Liver (tissue), 9 donors: ENCODE data around the gene H2BW2. TPM values are rescaled to one million over a fixed set of nuclear protein-coding genes. Genes with fewer than 3 reads are reported as not detected.

Source experiments
- DNase-seq: peaks from one replicate; pipeline ENCODE4 v3.0.0-alpha.2; 2017; ENCODE audit warnings: low spot score
- H3K27ac ChIP-seq, 2 donors: one replicate each; pipeline ENCODE4 v1.7.0; 2013; ENCODE audit warnings: inconsistent platforms in 2 of 2, low read length in 2 of 2, control low read depth in 1 of 2, low read depth in 1 of 2, mild to moderate bottlenecking in 1 of 2
- H3K27me3 ChIP-seq, 4 donors: one replicate each; pipeline versions ENCODE4 v1.6.1 to v1.7.0; 2013; ENCODE audit warnings: low read length in 3 of 4, inconsistent platforms in 1 of 4, mild to moderate bottlenecking in 1 of 4, moderate library complexity in 1 of 4; ENCODE audit not compliant: control insufficient read depth in 4 of 4, insufficient read depth in 4 of 4
- H3K36me3 ChIP-seq, 4 donors: one replicate each; pipeline versions ENCODE4 v1.6.1 to v1.7.0; 2013; ENCODE audit warnings: low read length in 3 of 4, mild to moderate bottlenecking in 3 of 4, low read depth in 1 of 4, moderate library complexity in 1 of 4; ENCODE audit not compliant: control insufficient read depth in 4 of 4, insufficient read depth in 3 of 4
- H3K4me1 ChIP-seq, 4 donors: one replicate each; pipeline versions ENCODE4 v1.6.1 to v1.7.0; 2013; ENCODE audit warnings: low read length in 3 of 4, mild to moderate bottlenecking in 3 of 4, moderate library complexity in 1 of 4; ENCODE audit not compliant: control insufficient read depth in 4 of 4, insufficient read depth in 4 of 4
- H3K4me3 ChIP-seq, 3 donors: one replicate each; pipeline versions ENCODE4 v1.6.1 to v1.7.0; 2013; ENCODE audit warnings: low read length in 3 of 3, control low read depth in 1 of 3, low read depth in 1 of 3, mild to moderate bottlenecking in 1 of 3
- H3K9ac ChIP-seq, 2 donors: one replicate each; pipeline ENCODE4 v1.7.0; 2013; ENCODE audit warnings: low read length in 2 of 2, mild to moderate bottlenecking in 2 of 2, moderate library complexity in 2 of 2, control low read depth in 1 of 2, low read depth in 1 of 2
- H3K9me3 ChIP-seq, 4 donors: one replicate each; pipeline versions ENCODE4 v1.6.1 to v1.7.0; 2013; ENCODE audit warnings: low read length in 3 of 4; ENCODE audit not compliant: control insufficient read depth in 4 of 4
- EGR1 ChIP-seq, 2 donors: IDR thresholded peaks; 2 replicates each; pipeline ENCODE4 v1.6.1; 2016 to 2018; ENCODE audit warnings: antibody characterized with exemption in 2 of 2, low read depth in 2 of 2
- FOXA1 ChIP-seq: IDR thresholded peaks from 2 replicates; pipeline ENCODE4 v1.6.1; 2016; ENCODE audit warnings: antibody characterized with exemption
- FOXA2 ChIP-seq: IDR thresholded peaks from 2 replicates; pipeline ENCODE4 v1.6.1; 2016; ENCODE audit warnings: antibody characterized with exemption
- GABPA ChIP-seq, 2 donors: IDR thresholded peaks in 1 of 2; conservative IDR thresholded peaks in 1 of 2; 2 replicates each; pipeline ENCODE4 v1.6.1; 2016; ENCODE audit warnings: antibody characterized with exemption in 2 of 2, mild to moderate bottlenecking in 1 of 2, moderate library complexity in 1 of 2
- HNF4A ChIP-seq, 2 donors: conservative IDR thresholded peaks; 2 replicates each; pipeline ENCODE4 v1.6.1; 2016; ENCODE audit warnings: antibody characterized with exemption in 2 of 2, mild to moderate bottlenecking in 2 of 2
- HNF4G ChIP-seq: IDR thresholded peaks from 2 replicates; pipeline ENCODE4 v1.6.1; 2016; ENCODE audit warnings: antibody characterized with exemption
- JUND ChIP-seq, 2 donors: IDR thresholded peaks; 2 replicates each; pipeline ENCODE4 v1.6.1; 2016; ENCODE audit warnings: antibody characterized with exemption in 2 of 2
- NR2F2 ChIP-seq: IDR thresholded peaks from 2 replicates; pipeline ENCODE4 v1.6.1; 2016; ENCODE audit warnings: antibody characterized with exemption
- RAD21 ChIP-seq, 2 donors: IDR thresholded peaks; 2 replicates each; pipeline ENCODE4 v1.6.1; 2016; ENCODE audit warnings: antibody characterized with exemption in 2 of 2, mild to moderate bottlenecking in 2 of 2
- RXRA ChIP-seq, 2 donors: IDR thresholded peaks; 2 replicates each; pipeline ENCODE4 v1.6.1; 2017 to 2018; ENCODE audit warnings: antibody characterized with exemption in 2 of 2, mild to moderate bottlenecking in 1 of 2
- SP1 ChIP-seq: IDR thresholded peaks from 2 replicates; pipeline ENCODE4 v1.6.1; 2018; ENCODE audit warnings: antibody characterized with exemption, mild to moderate bottlenecking
- TAF1 ChIP-seq: conservative IDR thresholded peaks from 2 replicates; pipeline ENCODE4 v1.6.1; 2016; ENCODE audit warnings: antibody characterized with exemption, mild to moderate bottlenecking
- YY1 ChIP-seq: IDR thresholded peaks from 2 replicates; pipeline ENCODE4 v1.6.1; 2016; ENCODE audit warnings: antibody characterized with exemption, mild to moderate bottlenecking
- WGBS: extraction: QIAGEN DNeasy Blood & Tissue Kit; methylation state at CpG from one replicate; pipeline ENCODE4 v1.1.7; 2013; 5-methylcytosine and 5-hydroxymethylcytosine counted together
- polyA plus RNA-seq, 2 donors: library from polyadenylated mRNA; stranded (reverse) in 1 of 2; unstranded in 1 of 2; fragments of 200-250 nt in 1 of 2; fragments of >200 nt in 1 of 2; fragmentation: Nextera tagmentation in 1 of 2; extraction: Ambion mirVana in 1 of 2; gene quantifications; one replicate each; pipeline versions ENCODE4 v1.2.1 to v1.2.3, GENCODE V29; 2013 to 2015
- total RNA-seq, 2 donors: library from RNA; depleted of rRNA; stranded (reverse); fragments of >200 nt; gene quantifications; one replicate each; pipeline ENCODE4 v1.2.3, GENCODE V29; 2014
- TF ChIP-seq, protein P1 (sequence below): IDR thresholded peaks from 2 replicates; pipeline ENCODE4 v1.6.1; 2016; ENCODE audit warnings: antibody characterized with exemption
- TF ChIP-seq, protein P2 (sequence below): fragments of 150-350 bp; IDR thresholded peaks from 2 replicates; pipeline ENCODE4 v1.5.1; 2017; ENCODE audit warnings: improper control_type of control experiment, low read depth, low read length; ENCODE audit not compliant: missing input control
- TF ChIP-seq, protein P3 (sequence below): IDR thresholded peaks from 2 replicates; pipeline ENCODE4 v1.6.1; 2016; ENCODE audit warnings: antibody characterized with exemption, mild to moderate bottlenecking
- TF ChIP-seq, protein P4 (sequence below): IDR thresholded peaks from 2 replicates; pipeline ENCODE4 v1.6.1; 2016; ENCODE audit warnings: antibody characterized with exemption
- TF ChIP-seq, protein P5 (sequence below): IDR thresholded peaks from 2 replicates; pipeline ENCODE4 v1.6.1; 2016; ENCODE audit warnings: antibody characterized with exemption
- donor health status: healthy.
- donor health status: healthy.
- donor health status: healthy.
- donor health status: healthy.
- donor health status: healthy.

The H2BW2 gene
- total and polyA plus RNA-seq, 4 donors, result not detected

DNA sequence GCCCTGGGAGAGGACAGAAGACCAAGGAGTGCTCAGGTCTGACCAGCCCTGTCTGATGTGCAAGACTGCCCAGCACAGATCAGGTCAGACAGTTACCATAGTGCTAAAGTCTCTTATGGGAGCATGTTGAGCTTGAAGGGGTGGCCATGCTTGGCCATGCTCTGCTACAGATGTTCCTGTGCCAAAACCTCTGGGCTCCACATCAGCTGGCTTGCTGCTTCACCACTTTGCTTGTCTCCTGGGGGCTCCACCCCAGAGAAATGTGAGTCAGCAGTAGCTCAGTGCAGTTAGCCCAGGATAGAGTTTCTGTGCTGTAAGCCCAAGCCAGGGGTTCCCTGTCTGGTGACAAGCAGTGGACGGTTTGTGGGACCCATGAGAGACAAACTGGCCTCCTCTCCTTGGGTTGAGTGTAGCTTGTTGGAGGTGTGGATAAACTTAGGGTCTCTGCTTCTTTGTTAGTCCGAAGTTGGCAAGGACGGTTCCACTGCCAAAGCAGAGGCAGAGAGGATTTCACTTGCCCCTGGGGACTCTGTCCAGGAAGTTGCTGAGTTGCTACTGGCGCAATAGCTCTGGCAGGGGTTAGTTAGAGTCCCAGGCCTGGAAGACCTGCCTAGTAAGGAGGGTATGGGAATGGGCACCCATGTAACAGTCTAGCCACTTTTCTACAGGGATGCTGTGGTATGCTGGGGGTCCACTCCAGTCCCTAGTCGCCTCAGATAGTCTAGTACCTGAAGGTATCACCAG, 45.0 kb downstream of the H2BW2 start:
- Histone ChIP-seq H3K9me3 (peaks cover 0 to 2% (median 0%) of the 10 kb centered on the region in 4 donors), H3K4me1 (no peaks in the 10 kb centered on the region), H3K36me3 (no peaks in the 10 kb centered on the region), H3K27me3 (no peaks in the 10 kb centered on the region), H3K27ac (no peak overlapping the region), H3K4me3 (no peak overlapping the region), H3K9ac (no peak overlapping the region)
- 72% methylated on average over 5 of the region's 5 CpGs for WGBS
- no peak for TF ChIP-seq NR2F2
- TF ChIP-seq FOXA2, result no peak
- no peak for TF ChIP-seq GABPA (IDR thresholded peaks at IDR 0.05 in 1 of 2, conservative IDR thresholded peaks at IDR 0.05 in 1 of 2)
- TF ChIP-seq HNF4G, result no peak
- TF ChIP-seq, protein P1, sequence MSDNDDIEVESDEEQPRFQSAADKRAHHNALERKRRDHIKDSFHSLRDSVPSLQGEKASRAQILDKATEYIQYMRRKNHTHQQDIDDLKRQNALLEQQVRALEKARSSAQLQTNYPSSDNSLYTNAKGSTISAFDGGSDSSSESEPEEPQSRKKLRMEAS, result no peak
- TF ChIP-seq RAD21 (IDR thresholded peaks at IDR 0.05), result no peak
- no peak for TF ChIP-seq TAF1
- no peak for TF ChIP-seq EGR1 (IDR thresholded peaks at IDR 0.05; ENCODE audit: low read depth in 2 of 2)
- no peak for TF ChIP-seq FOXA1
- TF ChIP-seq, protein P2, sequence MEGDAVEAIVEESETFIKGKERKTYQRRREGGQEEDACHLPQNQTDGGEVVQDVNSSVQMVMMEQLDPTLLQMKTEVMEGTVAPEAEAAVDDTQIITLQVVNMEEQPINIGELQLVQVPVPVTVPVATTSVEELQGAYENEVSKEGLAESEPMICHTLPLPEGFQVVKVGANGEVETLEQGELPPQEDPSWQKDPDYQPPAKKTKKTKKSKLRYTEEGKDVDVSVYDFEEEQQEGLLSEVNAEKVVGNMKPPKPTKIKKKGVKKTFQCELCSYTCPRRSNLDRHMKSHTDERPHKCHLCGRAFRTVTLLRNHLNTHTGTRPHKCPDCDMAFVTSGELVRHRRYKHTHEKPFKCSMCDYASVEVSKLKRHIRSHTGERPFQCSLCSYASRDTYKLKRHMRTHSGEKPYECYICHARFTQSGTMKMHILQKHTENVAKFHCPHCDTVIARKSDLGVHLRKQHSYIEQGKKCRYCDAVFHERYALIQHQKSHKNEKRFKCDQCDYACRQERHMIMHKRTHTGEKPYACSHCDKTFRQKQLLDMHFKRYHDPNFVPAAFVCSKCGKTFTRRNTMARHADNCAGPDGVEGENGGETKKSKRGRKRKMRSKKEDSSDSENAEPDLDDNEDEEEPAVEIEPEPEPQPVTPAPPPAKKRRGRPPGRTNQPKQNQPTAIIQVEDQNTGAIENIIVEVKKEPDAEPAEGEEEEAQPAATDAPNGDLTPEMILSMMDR, result no peak
- no peak for DNase-seq

DNA sequence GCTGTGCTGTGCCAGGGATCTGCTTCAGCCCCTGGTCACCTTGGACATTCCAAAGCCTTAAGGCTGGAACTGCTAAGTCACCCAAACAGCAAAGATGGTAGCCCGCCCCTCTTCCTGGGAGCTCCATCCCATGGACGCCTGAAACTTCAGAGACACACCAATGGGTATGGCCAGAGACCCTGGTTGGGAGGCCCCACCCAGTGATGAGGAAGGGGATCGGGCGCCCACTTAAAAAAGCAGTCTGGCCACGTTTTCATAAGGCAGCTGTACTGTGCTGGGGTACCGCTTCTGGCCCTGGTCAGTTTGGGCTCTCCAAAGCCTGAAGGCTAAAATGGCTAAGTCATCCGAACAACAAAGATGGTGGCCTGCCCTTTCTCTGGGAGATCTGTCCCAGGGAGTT, 45.7 kb downstream of the H2BW2 start:
- Histone ChIP-seq H3K9ac (no peak overlapping the region), H3K36me3 (no peaks in the 10 kb centered on the region), H3K9me3 (peaks cover 0 to 2% (median 0%) of the 10 kb centered on the region in 4 donors), H3K27me3 (no peaks in the 10 kb centered on the region), H3K27ac (no peak overlapping the region), H3K4me3 (no peak overlapping the region), H3K4me1 (no peaks in the 10 kb centered on the region)
- no peak for DNase-seq
- 82% methylated on average over 7 of the region's 7 CpGs for WGBS
- TF ChIP-seq RXRA (IDR thresholded peaks at IDR 0.05), result no peak

DNA sequence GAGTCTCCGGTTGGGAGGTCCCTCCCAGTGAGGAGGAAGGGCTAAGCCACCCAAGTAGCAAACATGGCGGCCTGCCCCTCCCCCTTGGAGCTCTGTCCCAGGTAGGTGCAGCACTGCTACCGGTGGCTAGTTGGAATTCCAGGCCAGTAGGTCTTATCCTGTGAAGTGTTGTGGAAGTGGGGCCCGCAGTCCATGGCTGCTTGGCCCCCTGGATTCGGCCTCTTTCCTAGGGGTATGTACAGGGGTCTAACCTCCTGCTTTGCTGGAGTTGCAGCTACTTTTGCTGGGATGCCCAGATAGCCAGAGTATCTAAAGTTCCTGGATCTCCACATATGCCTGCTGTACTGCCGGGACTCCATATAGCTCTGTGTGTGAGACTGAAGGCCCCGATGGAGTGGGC, 46.2 kb downstream of the H2BW2 start:
- TF ChIP-seq, protein P3, sequence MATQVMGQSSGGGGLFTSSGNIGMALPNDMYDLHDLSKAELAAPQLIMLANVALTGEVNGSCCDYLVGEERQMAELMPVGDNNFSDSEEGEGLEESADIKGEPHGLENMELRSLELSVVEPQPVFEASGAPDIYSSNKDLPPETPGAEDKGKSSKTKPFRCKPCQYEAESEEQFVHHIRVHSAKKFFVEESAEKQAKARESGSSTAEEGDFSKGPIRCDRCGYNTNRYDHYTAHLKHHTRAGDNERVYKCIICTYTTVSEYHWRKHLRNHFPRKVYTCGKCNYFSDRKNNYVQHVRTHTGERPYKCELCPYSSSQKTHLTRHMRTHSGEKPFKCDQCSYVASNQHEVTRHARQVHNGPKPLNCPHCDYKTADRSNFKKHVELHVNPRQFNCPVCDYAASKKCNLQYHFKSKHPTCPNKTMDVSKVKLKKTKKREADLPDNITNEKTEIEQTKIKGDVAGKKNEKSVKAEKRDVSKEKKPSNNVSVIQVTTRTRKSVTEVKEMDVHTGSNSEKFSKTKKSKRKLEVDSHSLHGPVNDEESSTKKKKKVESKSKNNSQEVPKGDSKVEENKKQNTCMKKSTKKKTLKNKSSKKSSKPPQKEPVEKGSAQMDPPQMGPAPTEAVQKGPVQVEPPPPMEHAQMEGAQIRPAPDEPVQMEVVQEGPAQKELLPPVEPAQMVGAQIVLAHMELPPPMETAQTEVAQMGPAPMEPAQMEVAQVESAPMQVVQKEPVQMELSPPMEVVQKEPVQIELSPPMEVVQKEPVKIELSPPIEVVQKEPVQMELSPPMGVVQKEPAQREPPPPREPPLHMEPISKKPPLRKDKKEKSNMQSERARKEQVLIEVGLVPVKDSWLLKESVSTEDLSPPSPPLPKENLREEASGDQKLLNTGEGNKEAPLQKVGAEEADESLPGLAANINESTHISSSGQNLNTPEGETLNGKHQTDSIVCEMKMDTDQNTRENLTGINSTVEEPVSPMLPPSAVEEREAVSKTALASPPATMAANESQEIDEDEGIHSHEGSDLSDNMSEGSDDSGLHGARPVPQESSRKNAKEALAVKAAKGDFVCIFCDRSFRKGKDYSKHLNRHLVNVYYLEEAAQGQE, result no peak
- TF ChIP-seq FOXA1, result no peak
- no peak for TF ChIP-seq SP1
- TF ChIP-seq TAF1, result no peak
- no peak for TF ChIP-seq YY1
- TF ChIP-seq RAD21 (IDR thresholded peaks at IDR 0.05), result no peak
- TF ChIP-seq, protein P4, sequence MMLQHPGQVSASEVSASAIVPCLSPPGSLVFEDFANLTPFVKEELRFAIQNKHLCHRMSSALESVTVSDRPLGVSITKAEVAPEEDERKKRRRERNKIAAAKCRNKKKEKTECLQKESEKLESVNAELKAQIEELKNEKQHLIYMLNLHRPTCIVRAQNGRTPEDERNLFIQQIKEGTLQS, result no peak
- TF ChIP-seq JUND (IDR thresholded peaks at IDR 0.05), result no peak
- no peak for TF ChIP-seq FOXA2
- TF ChIP-seq HNF4G, result no peak
- TF ChIP-seq RXRA (IDR thresholded peaks at IDR 0.05), result no peak
- TF ChIP-seq GABPA (IDR thresholded peaks at IDR 0.05 in 1 of 2, conservative IDR thresholded peaks at IDR 0.05 in 1 of 2), result no peak
- TF ChIP-seq, protein P5, sequence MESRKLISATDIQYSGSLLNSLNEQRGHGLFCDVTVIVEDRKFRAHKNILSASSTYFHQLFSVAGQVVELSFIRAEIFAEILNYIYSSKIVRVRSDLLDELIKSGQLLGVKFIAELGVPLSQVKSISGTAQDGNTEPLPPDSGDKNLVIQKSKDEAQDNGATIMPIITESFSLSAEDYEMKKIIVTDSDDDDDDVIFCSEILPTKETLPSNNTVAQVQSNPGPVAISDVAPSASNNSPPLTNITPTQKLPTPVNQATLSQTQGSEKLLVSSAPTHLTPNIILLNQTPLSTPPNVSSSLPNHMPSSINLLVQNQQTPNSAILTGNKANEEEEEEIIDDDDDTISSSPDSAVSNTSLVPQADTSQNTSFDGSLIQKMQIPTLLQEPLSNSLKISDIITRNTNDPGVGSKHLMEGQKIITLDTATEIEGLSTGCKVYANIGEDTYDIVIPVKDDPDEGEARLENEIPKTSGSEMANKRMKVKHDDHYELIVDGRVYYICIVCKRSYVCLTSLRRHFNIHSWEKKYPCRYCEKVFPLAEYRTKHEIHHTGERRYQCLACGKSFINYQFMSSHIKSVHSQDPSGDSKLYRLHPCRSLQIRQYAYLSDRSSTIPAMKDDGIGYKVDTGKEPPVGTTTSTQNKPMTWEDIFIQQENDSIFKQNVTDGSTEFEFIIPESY, result no peak
- no peak for TF ChIP-seq HNF4A (conservative IDR thresholded peaks at IDR 0.05)
- TF ChIP-seq, protein P1, result no peak
- no peak for TF ChIP-seq NR2F2
- no peak for TF ChIP-seq EGR1 (IDR thresholded peaks at IDR 0.05; ENCODE audit: low read depth in 2 of 2)
- 83% methylated on average over 7 of the region's 7 CpGs for WGBS
- Histone ChIP-seq H3K27ac (no peak overlapping the region), H3K9ac (no peak overlapping the region), H3K36me3 (no peaks in the 10 kb centered on the region), H3K4me3 (no peak overlapping the region), H3K27me3 (no peaks in the 10 kb centered on the region), H3K9me3 (peaks cover 0 to 2% (median 0%) of the 10 kb centered on the region in 4 donors), H3K4me1 (no peaks in the 10 kb centered on the region)
- no peak for DNase-seq
